Loucy (cell line): ENCODE results near the gene CERS4.

Experiments
- H2AFZ ChIP-seq: fragments of 200-600 bp; sonication (generic); 2 replicates; pipeline ENCODE4 v1.6.0; 2016; ENCODE audit warnings: antibody characterized with exemption, mild to moderate bottlenecking, low read length, moderate library complexity
- H3F3A ChIP-seq: fragments of 200-600 bp; 2 replicates; pipeline ENCODE4 v1.6.0; 2016; ENCODE audit warnings: antibody characterized with exemption, low read depth, mild to moderate bottlenecking
- H3K27me3 ChIP-seq: fragments of 200-600 bp; sonication (generic); 2 replicates; pipeline ENCODE4 v1.6.1; 2014; ENCODE audit warnings: low read length, mild to moderate bottlenecking; ENCODE audit not compliant: insufficient read depth, poor library complexity, severe bottlenecking
- H3K36me3 ChIP-seq: fragments of 200-600 bp; sonication (generic); 2 replicates; pipeline ENCODE4 v1.6.1; 2016; ENCODE audit warnings: low read length; ENCODE audit not compliant: insufficient read depth
- H3K4me1 ChIP-seq: fragments of 200-600 bp; sonication (generic); 2 replicates; pipeline ENCODE4 v1.5.1; 2014; ENCODE audit warnings: low read length, mild to moderate bottlenecking; ENCODE audit not compliant: insufficient read depth, poor library complexity, severe bottlenecking
- H3K4me2 ChIP-seq: fragments of 200-600 bp; sonication (generic); 2 replicates; pipeline ENCODE4 v1.6.0; 2014; ENCODE audit warnings: antibody characterized with exemption, low read length, low read depth, mild to moderate bottlenecking; ENCODE audit not compliant: poor library complexity, severe bottlenecking
- H3K4me3 ChIP-seq: fragments of 200-600 bp; sonication (generic); 2 replicates; pipeline ENCODE4 v1.5.1; 2014; ENCODE audit warnings: low read length, mild to moderate bottlenecking, mixed read lengths; ENCODE audit not compliant: poor library complexity, severe bottlenecking
- H3K79me2 ChIP-seq: fragments of 200-600 bp; sonication (generic); 2 replicates; pipeline ENCODE4 v1.6.1; 2014; ENCODE audit warnings: low read length; ENCODE audit not compliant: insufficient read depth
- H3K9ac ChIP-seq: fragments of 200-600 bp; sonication (generic); 2 replicates; pipeline ENCODE4 v1.6.0; 2014; ENCODE audit warnings: mild to moderate bottlenecking, low read depth, low read length, moderate library complexity; ENCODE audit not compliant: poor library complexity, severe bottlenecking
- H3K9me2 ChIP-seq: fragments of 200-600 bp; sonication (generic); replicated peaks from 2 replicates; pipeline ENCODE4 v1.6.1; 2016; ENCODE audit warnings: low read depth, low read length, mixed read lengths
- H3K9me3 ChIP-seq: fragments of 200-600 bp; sonication (generic); 2 replicates; pipeline ENCODE4 v1.6.1; 2014; ENCODE audit warnings: mild to moderate bottlenecking, antibody characterized with exemption, low read length, low read depth; ENCODE audit not compliant: insufficient read depth
- H4K20me1 ChIP-seq: fragments of 200-600 bp; sonication (generic); 2 replicates; pipeline ENCODE4 v1.6.0; 2014; ENCODE audit warnings: antibody characterized with exemption, low read length, mild to moderate bottlenecking; ENCODE audit not compliant: insufficient read depth, poor library complexity, severe bottlenecking
- CTCF ChIP-seq: fragments of 200-600 bp; sonication (generic); conservative IDR thresholded peaks from 2 replicates; pipeline ENCODE4 v1.5.1; 2014; ENCODE audit warnings: mild to moderate bottlenecking, antibody characterized with exemption, low read length
- EZH2phosphoT487 ChIP-seq: fragments of 200-600 bp; IDR thresholded peaks from 2 replicates; pipeline ENCODE4 v1.6.1; 2018; ENCODE audit warnings: antibody characterized with exemption, mild to moderate bottlenecking, moderate library complexity, borderline replicate concordance

Gene CERS4

DNA sequence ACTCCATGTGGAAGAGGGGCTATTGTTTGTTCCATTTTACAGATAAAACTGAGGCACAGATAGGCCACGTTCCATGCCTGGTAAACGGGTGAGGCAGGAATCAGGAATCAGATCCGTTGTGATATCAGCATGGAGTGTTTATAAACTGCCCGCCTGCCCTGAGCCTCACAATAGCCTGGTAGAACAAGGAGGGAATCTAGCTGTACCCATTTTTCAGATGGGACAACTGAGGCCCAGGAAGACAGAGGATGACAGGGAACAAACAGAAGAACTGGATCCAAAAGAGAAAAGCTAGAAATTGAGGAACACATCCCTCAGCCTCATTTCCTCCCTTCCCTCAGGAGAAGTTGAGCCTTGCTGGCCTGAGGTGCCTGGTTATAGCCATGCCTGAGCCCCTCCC, 32.5 kb downstream of the CERS4 start:
- Histone ChIP-seq H3K4me2 (peak overlapping the region; percentile 7), H2AFZ (no peak overlapping the region), H3K9me2 (no peaks in the 10 kb centered on the region), H3K9me3 (no peaks in the 10 kb centered on the region), H4K20me1 (no peaks in the 10 kb centered on the region), H3F3A (no peaks in the 10 kb centered on the region), H3K36me3 (no peaks in the 10 kb centered on the region), H3K4me3 (no peak overlapping the region), H3K79me2 (peaks cover 7% of the 10 kb centered on the region; the same call in 1 of the 2 replicates), H3K9ac (peak overlapping the region; percentile 69), H3K27me3 (no peaks in the 10 kb centered on the region), H3K4me1 (peaks cover 48% of the 10 kb centered on the region)
- no peak for TF ChIP-seq CTCF
- no peak for TF ChIP-seq EZH2phosphoT487

DNA sequence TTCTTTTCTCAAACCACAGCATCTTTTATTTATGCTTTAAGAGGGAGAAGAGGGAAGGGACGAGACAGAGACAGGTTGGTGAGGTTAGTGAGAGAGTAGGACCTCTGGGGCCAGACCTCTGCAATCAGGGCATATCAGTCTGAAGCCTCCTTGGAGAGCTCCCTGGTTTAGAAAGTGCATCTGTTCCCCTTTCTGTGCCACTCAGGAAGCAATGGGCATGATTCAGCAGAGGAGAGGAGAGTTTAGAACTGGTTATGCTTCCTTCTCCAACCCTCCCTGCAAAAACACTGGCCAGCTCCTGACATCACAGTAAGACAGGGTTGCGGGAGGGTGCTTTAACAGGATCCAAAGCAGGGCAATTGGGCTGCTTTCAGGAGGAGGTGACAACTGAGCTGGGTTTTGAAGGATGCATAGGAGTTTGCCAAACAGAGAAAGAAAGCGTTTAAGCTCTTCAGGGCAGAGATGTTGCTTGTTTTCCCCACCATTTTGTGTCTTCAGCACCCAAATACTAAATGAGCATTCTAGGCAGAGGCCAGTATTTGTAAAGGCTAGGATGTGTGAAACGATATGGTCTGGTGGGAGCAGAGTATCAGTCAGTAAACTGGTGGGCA, 33.1 kb downstream of the CERS4 start:
- H3K79me2 ChIP-seq = peaks cover 7% of the 10 kb centered on the region; the same call in 1 of the 2 replicates
- H3K9me3 ChIP-seq = no peaks in the 10 kb centered on the region
- no peaks in the 10 kb centered on the region for H3K36me3 ChIP-seq
- H3K9ac ChIP-seq = peak overlapping the region; percentile 3
- TF ChIP-seq CTCF = no peak
- no peak for TF ChIP-seq EZH2phosphoT487
- no peaks in the 10 kb centered on the region for H4K20me1 ChIP-seq
- no peaks in the 10 kb centered on the region for H3K9me2 ChIP-seq
- H3K4me3 ChIP-seq = no peak overlapping the region
- no peaks in the 10 kb centered on the region for H3F3A ChIP-seq
- H2AFZ ChIP-seq = no peak overlapping the region
- no peaks in the 10 kb centered on the region for H3K27me3 ChIP-seq
- peaks cover 48% of the 10 kb centered on the region for H3K4me1 ChIP-seq
- peak overlapping the region; percentile 7 for H3K4me2 ChIP-seq

DNA sequence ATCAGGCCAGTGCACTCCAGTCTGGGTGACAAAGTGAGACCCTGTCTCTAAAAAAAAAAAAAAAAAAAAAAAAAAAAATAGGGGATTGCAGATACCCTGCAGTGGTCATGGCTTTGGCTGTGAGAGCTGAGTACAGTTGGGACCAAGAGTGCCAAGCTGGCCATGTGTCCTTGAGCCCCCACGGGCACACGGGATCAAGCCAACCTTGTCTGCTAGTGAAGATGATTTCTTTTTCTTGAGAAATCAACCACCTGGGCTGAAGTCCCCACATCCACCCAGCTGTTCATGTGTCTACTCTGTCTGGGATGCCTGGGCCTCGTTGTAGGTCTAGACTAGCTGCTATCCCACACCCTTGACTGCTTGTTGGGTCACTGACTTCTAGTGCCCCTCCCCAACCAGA, 34.0 kb downstream of the CERS4 start:
- Histone ChIP-seq H3K27me3 (no peaks in the 10 kb centered on the region), H3K9ac (no peak overlapping the region), H4K20me1 (no peaks in the 10 kb centered on the region), H3K9me3 (no peaks in the 10 kb centered on the region), H2AFZ (no peak overlapping the region), H3K4me1 (peaks cover 45% of the 10 kb centered on the region), H3K9me2 (no peaks in the 10 kb centered on the region), H3K79me2 (peaks cover 7% of the 10 kb centered on the region; the same call in 1 of the 2 replicates), H3F3A (no peaks in the 10 kb centered on the region), H3K36me3 (no peaks in the 10 kb centered on the region), H3K4me2 (no peak overlapping the region), H3K4me3 (no peak overlapping the region)
- TF ChIP-seq EZH2phosphoT487 (no peak), CTCF (no peak)
